ENCODE measurements around the gene PLEKHA8.

The PLEKHA8 gene

DNA sequence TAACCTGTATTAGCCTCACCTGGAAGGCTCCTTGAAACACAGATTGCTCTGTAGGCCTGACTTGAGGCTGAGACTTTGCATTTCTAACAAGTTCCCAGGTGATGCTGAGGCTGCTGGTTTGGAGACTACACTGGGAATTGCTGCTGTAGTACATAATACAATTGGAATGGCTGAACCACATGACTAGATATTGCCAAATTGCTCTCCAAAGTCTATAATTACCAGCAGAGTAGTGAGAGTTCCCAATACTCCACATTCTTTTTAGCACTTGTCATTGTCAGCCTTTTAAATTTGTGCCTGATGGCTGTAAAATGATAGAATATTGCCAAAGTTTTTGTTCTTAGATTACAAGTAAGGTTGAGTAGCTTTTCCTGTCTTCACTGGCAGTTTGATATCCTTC lies 39.9 kb downstream of the PLEKHA8 start:
- no peak for TF ChIP-seq FOXP2 (optimal IDR thresholded peaks at IDR 0.05; ENCODE audit: borderline replicate concordance, extremely low read depth, extremely low read length, insufficient read depth)
- TF ChIP-seq POLR2AphosphoS5 (IDR thresholded peaks at IDR 0.05; ENCODE audit: low read depth, low read length), result no peak
- TF ChIP-seq TAF1 (IDR thresholded peaks at IDR 0.05; ENCODE audit: borderline replicate concordance, insufficient read depth, low read length), result no peak
- no peak for TF ChIP-seq SIN3A (IDR thresholded peaks at IDR 0.05; ENCODE audit: borderline replicate concordance, insufficient read depth, low read length)
- TF ChIP-seq, protein P1, sequence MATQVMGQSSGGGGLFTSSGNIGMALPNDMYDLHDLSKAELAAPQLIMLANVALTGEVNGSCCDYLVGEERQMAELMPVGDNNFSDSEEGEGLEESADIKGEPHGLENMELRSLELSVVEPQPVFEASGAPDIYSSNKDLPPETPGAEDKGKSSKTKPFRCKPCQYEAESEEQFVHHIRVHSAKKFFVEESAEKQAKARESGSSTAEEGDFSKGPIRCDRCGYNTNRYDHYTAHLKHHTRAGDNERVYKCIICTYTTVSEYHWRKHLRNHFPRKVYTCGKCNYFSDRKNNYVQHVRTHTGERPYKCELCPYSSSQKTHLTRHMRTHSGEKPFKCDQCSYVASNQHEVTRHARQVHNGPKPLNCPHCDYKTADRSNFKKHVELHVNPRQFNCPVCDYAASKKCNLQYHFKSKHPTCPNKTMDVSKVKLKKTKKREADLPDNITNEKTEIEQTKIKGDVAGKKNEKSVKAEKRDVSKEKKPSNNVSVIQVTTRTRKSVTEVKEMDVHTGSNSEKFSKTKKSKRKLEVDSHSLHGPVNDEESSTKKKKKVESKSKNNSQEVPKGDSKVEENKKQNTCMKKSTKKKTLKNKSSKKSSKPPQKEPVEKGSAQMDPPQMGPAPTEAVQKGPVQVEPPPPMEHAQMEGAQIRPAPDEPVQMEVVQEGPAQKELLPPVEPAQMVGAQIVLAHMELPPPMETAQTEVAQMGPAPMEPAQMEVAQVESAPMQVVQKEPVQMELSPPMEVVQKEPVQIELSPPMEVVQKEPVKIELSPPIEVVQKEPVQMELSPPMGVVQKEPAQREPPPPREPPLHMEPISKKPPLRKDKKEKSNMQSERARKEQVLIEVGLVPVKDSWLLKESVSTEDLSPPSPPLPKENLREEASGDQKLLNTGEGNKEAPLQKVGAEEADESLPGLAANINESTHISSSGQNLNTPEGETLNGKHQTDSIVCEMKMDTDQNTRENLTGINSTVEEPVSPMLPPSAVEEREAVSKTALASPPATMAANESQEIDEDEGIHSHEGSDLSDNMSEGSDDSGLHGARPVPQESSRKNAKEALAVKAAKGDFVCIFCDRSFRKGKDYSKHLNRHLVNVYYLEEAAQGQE (IDR thresholded peaks at IDR 0.05; ENCODE audit: insufficient read depth in 1 of 2, low read depth in 2 of 2, low read length in 2 of 2), result no peak

DNA sequence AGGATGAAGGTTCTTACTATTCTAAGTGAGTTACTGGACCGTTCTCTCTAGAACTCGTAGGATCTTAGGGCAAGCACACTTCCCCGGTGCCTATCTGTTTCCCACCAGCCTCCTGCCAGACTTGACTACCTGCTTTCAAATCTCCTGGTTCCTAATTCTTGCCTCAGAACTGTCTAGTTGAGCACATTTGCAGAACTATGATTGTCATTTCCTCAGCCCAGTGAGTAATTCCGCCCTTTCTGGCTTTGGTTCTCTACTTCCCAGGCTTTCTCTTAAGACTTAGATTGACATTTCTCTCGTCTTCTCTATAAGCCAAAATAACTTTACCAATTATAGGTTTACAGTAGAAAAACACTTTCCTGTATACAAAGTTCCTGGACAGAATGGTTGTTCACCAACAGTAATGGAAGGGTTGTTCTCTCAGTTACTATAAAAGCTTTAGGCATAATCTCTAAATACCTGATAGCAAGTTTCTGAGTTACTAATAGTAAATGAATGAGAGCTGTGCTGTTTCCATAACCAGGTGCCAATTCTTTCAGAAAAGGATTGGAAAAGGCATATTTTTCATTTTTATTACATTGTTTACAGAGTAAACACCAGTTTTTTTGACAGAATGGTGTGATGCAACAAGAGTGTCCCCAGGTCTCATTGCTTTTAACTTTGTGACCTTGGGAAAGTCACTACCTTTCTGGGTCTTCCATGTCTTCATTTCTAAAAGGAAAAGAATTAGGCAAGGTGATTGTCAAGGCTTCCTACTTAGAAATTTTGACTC lies 41.1 kb downstream of the PLEKHA8 start:
- TF ChIP-seq, protein P1 (IDR thresholded peaks at IDR 0.05; ENCODE audit: insufficient read depth in 1 of 2, low read depth in 2 of 2, low read length in 2 of 2), result no peak
- no peak for TF ChIP-seq FOXP2 (optimal IDR thresholded peaks at IDR 0.05; ENCODE audit: borderline replicate concordance, extremely low read depth, extremely low read length, insufficient read depth)
- TF ChIP-seq SIN3A (IDR thresholded peaks at IDR 0.05; ENCODE audit: borderline replicate concordance, insufficient read depth, low read length), result no peak

DNA sequence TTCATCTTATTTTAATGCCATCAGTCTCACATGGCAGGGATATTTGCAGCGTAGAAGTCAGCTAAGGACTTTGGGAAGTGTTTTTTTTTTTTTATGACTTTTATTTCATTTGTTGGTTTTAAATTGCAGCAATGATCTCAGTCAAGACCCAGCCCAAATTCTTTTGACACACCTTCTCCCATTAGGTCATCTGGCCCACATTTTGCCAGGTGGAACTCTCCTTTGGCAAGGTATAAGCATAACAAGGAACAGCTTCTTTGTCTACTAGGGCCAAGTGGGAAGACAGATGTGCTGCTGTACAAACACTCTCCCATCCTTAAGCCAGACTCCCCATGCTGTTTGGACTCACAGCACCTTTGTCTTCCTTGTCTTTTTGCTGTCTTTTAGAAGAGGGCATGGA lies 41.8 kb downstream of the PLEKHA8 start:
- no peak for TF ChIP-seq TAF1 (IDR thresholded peaks at IDR 0.05; ENCODE audit: borderline replicate concordance, insufficient read depth, low read length)
- TF ChIP-seq, protein P1 (IDR thresholded peaks at IDR 0.05; ENCODE audit: insufficient read depth in 1 of 2, low read depth in 2 of 2, low read length in 2 of 2), result no peak
- TF ChIP-seq FOXP2 (optimal IDR thresholded peaks at IDR 0.05; ENCODE audit: borderline replicate concordance, extremely low read depth, extremely low read length, insufficient read depth), result no peak
- TF ChIP-seq SIN3A (IDR thresholded peaks at IDR 0.05; ENCODE audit: borderline replicate concordance, insufficient read depth, low read length), result no peak
- TF ChIP-seq POLR2AphosphoS5 (IDR thresholded peaks at IDR 0.05; ENCODE audit: low read depth, low read length), result no peak

GRCh38 chr7:30072735-30073134 lies 44.5 kb downstream of the PLEKHA8 start:
- no peak for TF ChIP-seq FOXP2 (optimal IDR thresholded peaks at IDR 0.05; ENCODE audit: borderline replicate concordance, extremely low read depth, extremely low read length, insufficient read depth)
- TF ChIP-seq TAF1 (IDR thresholded peaks at IDR 0.05; ENCODE audit: borderline replicate concordance, insufficient read depth, low read length), result no peak
- TF ChIP-seq, protein P1 (IDR thresholded peaks at IDR 0.05; ENCODE audit: insufficient read depth in 1 of 2, low read depth in 2 of 2, low read length in 2 of 2), result no peak
- no peak for TF ChIP-seq SIN3A (IDR thresholded peaks at IDR 0.05; ENCODE audit: borderline replicate concordance, insufficient read depth, low read length)
- TF ChIP-seq POLR2AphosphoS5 (IDR thresholded peaks at IDR 0.05; ENCODE audit: low read depth, low read length), result no peak
